Right lung (tissue), 5 donors: Measurements from ENCODE around the gene HLX. TPM values are rescaled to one million over a fixed set of nuclear protein-coding genes. Genes with fewer than 3 reads are reported as not detected.

Experiments
- DNase-seq, 2 donors: peaks; one replicate each; pipeline ENCODE4 v3.0.0-alpha.2; 2013
- polyA plus RNA-seq, 5 donors: library from polyadenylated mRNA; unstranded; fragments of 120-200 nt; gene quantifications; one replicate each; pipeline versions ENCODE4 v1.2.1 to v1.2.3, GENCODE V29; 2013; ENCODE audit warnings: inconsistent platforms in 1 of 5, low replicate concordance in 1 of 5; ENCODE audit not compliant: insufficient read length in 5 of 5, insufficient read depth in 1 of 5

HLX gene
- polyA plus RNA-seq, 5 donors, result 37.0 to 60.6 (median 43.7) TPM

GRCh38 chr1:220879509-220880361, 492 bp downstream of the HLX start:
- no peak for DNase-seq

GRCh38 chr1:220880362-220880670, 1.1 kb downstream of the HLX start:
- DNase-seq, result no peak

GRCh38 chr1:220880726-220881506, 1.7 kb downstream of the HLX start:
- DNase-seq, result peak; percentile 80 to 82

GRCh38 chr1:220882061-220882891, 3.0 kb downstream of the HLX start:
- peak; percentile 58 to 77 for DNase-seq

- peak; percentile 63 to 64 for DNase-seq
Measured at GRCh38 chr1:220884109-220884980, 5.1 kb downstream of the HLX start.

- DNase-seq, result no peak
Measured at GRCh38 chr1:220884981-220885918, 6.0 kb downstream of the HLX start.

- DNase-seq, result no peak
Measured at GRCh38 chr1:220885971-220886370, 6.7 kb downstream of the HLX start.

- no peak for DNase-seq
Measured at GRCh38 chr1:220886470-220887201, 7.4 kb downstream of the HLX start.

GRCh38 chr1:220887202-220887519, 7.9 kb downstream of the HLX start:
- no peak for DNase-seq

GRCh38 chr1:220887520-220888416, 8.5 kb downstream of the HLX start:
- no peak for DNase-seq

GRCh38 chr1:220888417-220888986, 9.3 kb downstream of the HLX start:
- no peak for DNase-seq

GRCh38 chr1:220889333-220889732, 10.1 kb downstream of the HLX start:
- DNase-seq, result no peak

GRCh38 chr1:220889848-220890287, 10.6 kb downstream of the HLX start:
- DNase-seq, result no peak

- DNase-seq, result no peak
Measured at GRCh38 chr1:220890602-220891001, 11.4 kb downstream of the HLX start.

- no peak for DNase-seq
Measured at GRCh38 chr1:220891224-220892085, 12.2 kb downstream of the HLX start.

GRCh38 chr1:220892086-220892376, 12.8 kb downstream of the HLX start:
- DNase-seq, result no peak
